Measurements from ENCODE around the gene SLN. TPM values are rescaled to one million over a fixed set of nuclear protein-coding genes. Genes with fewer than 3 reads are reported as not detected.

SLN gene
- total RNA-seq, 2 experiments from 2014 or later, result not detected

- no peaks in the 10 kb centered on the region for H3K27me3 ChIP-seq (ENCODE audit: control insufficient read depth in 1 of 2, insufficient read depth in 2 of 2, low read length in 2 of 2)
- ATAC-seq (ENCODE audit: poor library complexity) (no peak), DNase-seq (no peak)
- Mint-ChIP-seq H3K27ac (no peak overlapping the region), H3K4me3 (no peak overlapping the region), H3K4me1 (ENCODE audit: low read depth) (no peaks in the 10 kb centered on the region), H3K36me3 (ENCODE audit: low read depth) (no peaks in the 10 kb centered on the region), H3K9me3 (no peaks in the 10 kb centered on the region), H3K27me3 (peaks cover 16% of the 10 kb centered on the region)
- intact Hi-C loops (cut with DNase I, micrococcal nuclease), result no loop called here
- H3K4me1 ChIP-seq (ENCODE audit: insufficient read depth, low read length), result no peaks in the 10 kb centered on the region
- H3K27ac ChIP-seq (ENCODE audit: low read depth in 1 of 2, low read length in 2 of 2), result no peak overlapping the region
- no peak overlapping the region for H3K4me3 ChIP-seq (ENCODE audit: low read length)
- ChIA-PET CTCF (no interaction called here), POLR2A (no interaction called here)
- no peaks in the 10 kb centered on the region for H3K36me3 ChIP-seq (ENCODE audit: insufficient read depth, low read length)
- no peak for TF ChIP-seq CTCF (IDR thresholded peaks at IDR 0.05)
- H3K9me3 ChIP-seq (ENCODE audit: control insufficient read depth in 1 of 2, insufficient read depth in 1 of 2, low read length in 2 of 2), result no peaks in the 10 kb centered on the region
Observed at GRCh38 chr11:107678632-107678971, 33.3 kb downstream of the SLN start.

DNA sequence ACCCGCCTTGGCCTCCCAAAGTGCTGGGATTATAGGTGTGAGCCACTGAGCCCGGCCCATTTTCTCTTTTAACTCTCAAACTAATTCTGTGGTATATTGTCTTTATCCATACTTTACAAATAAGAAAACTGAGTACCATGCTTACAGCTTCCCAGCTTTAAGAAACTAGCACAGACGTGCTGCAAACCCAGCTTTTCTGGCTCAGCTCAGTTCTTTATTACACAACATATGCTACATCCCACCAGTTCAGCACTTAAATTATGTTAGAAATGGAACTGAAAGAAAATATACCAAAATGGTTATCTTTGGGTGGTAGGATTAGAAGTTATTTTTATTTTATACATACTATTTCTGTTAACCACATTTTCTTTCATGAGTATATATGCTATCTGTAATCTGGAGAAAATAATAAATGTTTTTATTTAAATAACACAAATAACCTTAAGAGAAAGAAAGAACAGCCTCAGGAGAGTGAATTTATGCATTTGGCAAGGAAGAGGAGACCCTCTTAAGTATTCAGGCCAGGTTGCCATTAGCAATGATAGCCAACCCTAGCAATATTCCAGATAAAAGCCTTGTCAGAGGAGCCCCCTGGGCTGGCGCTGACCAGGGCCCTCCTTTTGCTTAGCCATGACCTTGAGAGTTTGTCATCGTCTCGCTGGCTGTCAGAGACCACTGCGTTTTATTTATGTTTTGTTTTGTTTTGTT is 33.8 kb downstream of the SLN start:
- intact Hi-C loops (cut with DNase I, micrococcal nuclease), result no loop called here

GRCh38 chr11:107676336-107677057 is 35.4 kb downstream of the SLN start:
- H3K4me3 Mint-ChIP-seq, result no peak overlapping the region
- intact Hi-C loops (cut with DNase I, micrococcal nuclease), result no loop called here
- no peaks in the 10 kb centered on the region for H3K4me1 Mint-ChIP-seq (ENCODE audit: low read depth)
- no peak overlapping the region for H3K27ac Mint-ChIP-seq
- Histone ChIP-seq H3K27me3 (ENCODE audit: control insufficient read depth in 1 of 2, insufficient read depth in 2 of 2, low read length in 2 of 2) (peaks cover 0 to 2% of the 10 kb centered on the region in 2 experiments), H3K27ac (ENCODE audit: low read depth in 1 of 2, low read length in 2 of 2) (no peak overlapping the region), H3K4me3 (ENCODE audit: low read length) (no peak overlapping the region), H3K36me3 (ENCODE audit: insufficient read depth, low read length) (no peaks in the 10 kb centered on the region), H3K9me3 (ENCODE audit: control insufficient read depth in 1 of 2, insufficient read depth in 1 of 2, low read length in 2 of 2) (no peaks in the 10 kb centered on the region), H3K4me1 (ENCODE audit: insufficient read depth, low read length) (no peaks in the 10 kb centered on the region)
- POLR2A ChIA-PET, result no interaction called here
- H3K36me3 Mint-ChIP-seq (ENCODE audit: low read depth), result no peaks in the 10 kb centered on the region
- H3K9me3 Mint-ChIP-seq, result no peaks in the 10 kb centered on the region
- ATAC-seq (ENCODE audit: poor library complexity) (no peak), DNase-seq (no peak)
- H3K27me3 Mint-ChIP-seq, result peaks cover 20% of the 10 kb centered on the region
- TF ChIP-seq CTCF (IDR thresholded peaks at IDR 0.05), result no peak
- CTCF ChIA-PET, result no interaction called here

More for the DNA sequence above, 33.8 kb downstream of the SLN start:
- ATAC-seq (ENCODE audit: poor library complexity) (no peak), DNase-seq (no peak)
- Histone ChIP-seq H3K27ac (ENCODE audit: low read depth in 1 of 2, low read length in 2 of 2) (no peak overlapping the region), H3K36me3 (ENCODE audit: insufficient read depth, low read length) (no peaks in the 10 kb centered on the region), H3K4me3 (ENCODE audit: low read length) (no peak overlapping the region), H3K9me3 (ENCODE audit: control insufficient read depth in 1 of 2, insufficient read depth in 1 of 2, low read length in 2 of 2) (no peaks in the 10 kb centered on the region), H3K27me3 (ENCODE audit: control insufficient read depth in 1 of 2, insufficient read depth in 2 of 2, low read length in 2 of 2) (no peaks in the 10 kb centered on the region), H3K4me1 (ENCODE audit: insufficient read depth, low read length) (no peaks in the 10 kb centered on the region)
- Mint-ChIP-seq H3K4me3 (no peak overlapping the region), H3K27ac (no peak overlapping the region), H3K36me3 (ENCODE audit: low read depth) (no peaks in the 10 kb centered on the region), H3K9me3 (no peaks in the 10 kb centered on the region), H3K4me1 (ENCODE audit: low read depth) (no peaks in the 10 kb centered on the region), H3K27me3 (peaks cover 16% of the 10 kb centered on the region)
- CTCF ChIA-PET, result no interaction called here
- TF ChIP-seq CTCF (IDR thresholded peaks at IDR 0.05), result no peak
- POLR2A ChIA-PET, result no interaction called here

Data from CD4-positive, alpha-beta T cell (primary cell).